ENCODE data around the gene TOMM22.

TOMM22 gene

GRCh38 chr22:38685761-38686160 is 4.0 kb downstream of the TOMM22 start:
- no peaks in the 10 kb centered on the region for H3K27me3 ChIP-seq (ENCODE audit: insufficient read depth, low read length)
- no peak overlapping the region for H3K9ac ChIP-seq (ENCODE audit: low read length)
- H2BK12ac ChIP-seq (ENCODE audit: low read length), result no peak overlapping the region
- no peak overlapping the region for H3K4ac ChIP-seq (ENCODE audit: low read depth, low read length)
- no peak overlapping the region for H3K14ac ChIP-seq (ENCODE audit: low read length)
- H3K4me1 ChIP-seq (ENCODE audit: control insufficient read depth in 1 of 2, insufficient read depth in 2 of 2, low read length in 2 of 2), result peaks cover 5 to 8% of the 10 kb centered on the region in 2 experiments
- H4K91ac ChIP-seq (ENCODE audit: low read depth, low read length), result no peak overlapping the region
- H3K4me3 ChIP-seq (ENCODE audit: low read depth, low read length), result no peak overlapping the region
- H4K12ac ChIP-seq (ENCODE audit: low read depth, low read length), result no peak overlapping the region
- H2AK5ac ChIP-seq (ENCODE audit: low read length), result no peak overlapping the region
- H3K27ac ChIP-seq (ENCODE audit: low read depth, low read length), result no peak overlapping the region
- peaks cover 3% of the 10 kb centered on the region for H3K79me2 ChIP-seq (ENCODE audit: control insufficient read depth, insufficient read depth, low read length, poor library complexity)
- peaks cover 38 to 57% of the 10 kb centered on the region in 2 experiments for H3K36me3 ChIP-seq (ENCODE audit: control insufficient read depth in 1 of 2, insufficient read depth in 2 of 2, low read length in 2 of 2)
- no peak overlapping the region for H2BK5ac ChIP-seq (ENCODE audit: low read depth, low read length, poor library complexity)
- H3K18ac ChIP-seq (ENCODE audit: low read length), result no peak overlapping the region
- H3K4me2 ChIP-seq (ENCODE audit: low read length), result no peak overlapping the region
- no peak overlapping the region for H2BK120ac ChIP-seq (ENCODE audit: insufficient read depth, low read length, poor library complexity)
- no peak overlapping the region for H4K8ac ChIP-seq (ENCODE audit: low read depth, low read length)
- WGBS (ENCODE audit: extremely low coverage, insufficient coverage, insufficient read length), result no CpG with 5 or more reads among the region's 1 CpG
- H3K23ac ChIP-seq (ENCODE audit: low read length), result no peak overlapping the region
- peaks cover 4% of the 10 kb centered on the region for H3K79me1 ChIP-seq (ENCODE audit: low read length)
- H3K9me3 ChIP-seq (ENCODE audit: insufficient read depth, low read depth, low read length), result no peaks in the 10 kb centered on the region
- no peak overlapping the region for H2AFZ ChIP-seq (ENCODE audit: insufficient read depth, low read length, poor library complexity)
- DNase-seq, result no peak

GRCh38 chr22:38689651-38690050 is 7.9 kb downstream of the TOMM22 start:
- Histone ChIP-seq H3K36me3 (ENCODE audit: control insufficient read depth in 1 of 2, insufficient read depth in 2 of 2, low read length in 2 of 2) (peaks cover 33 to 55% of the 10 kb centered on the region in 2 experiments), H4K91ac (ENCODE audit: low read depth, low read length) (no peak overlapping the region), H3K27me3 (ENCODE audit: insufficient read depth, low read length) (no peaks in the 10 kb centered on the region), H3K27ac (ENCODE audit: low read depth, low read length) (no peak overlapping the region), H2AK5ac (ENCODE audit: low read length) (no peak overlapping the region), H2BK5ac (ENCODE audit: low read depth, low read length, poor library complexity) (no peak overlapping the region), H4K12ac (ENCODE audit: low read depth, low read length) (no peak overlapping the region), H3K18ac (ENCODE audit: low read length) (no peak overlapping the region), H3K9ac (ENCODE audit: low read length) (no peak overlapping the region), H3K4me2 (ENCODE audit: low read length) (no peak overlapping the region), H3K79me1 (ENCODE audit: low read length) (no peaks in the 10 kb centered on the region), H3K14ac (ENCODE audit: low read length) (no peak overlapping the region), H4K8ac (ENCODE audit: low read depth, low read length) (no peak overlapping the region), H3K79me2 (ENCODE audit: control insufficient read depth, insufficient read depth, low read length, poor library complexity) (no peaks in the 10 kb centered on the region), H2BK120ac (ENCODE audit: insufficient read depth, low read length, poor library complexity) (no peak overlapping the region), H3K4ac (ENCODE audit: low read depth, low read length) (no peak overlapping the region), H3K4me1 (ENCODE audit: control insufficient read depth in 1 of 2, insufficient read depth in 2 of 2, low read length in 2 of 2) (no peaks in the 10 kb centered on the region), H2AFZ (ENCODE audit: insufficient read depth, low read length, poor library complexity) (no peak overlapping the region), H3K9me3 (ENCODE audit: insufficient read depth, low read depth, low read length) (no peaks in the 10 kb centered on the region), H2BK12ac (ENCODE audit: low read length) (no peak overlapping the region), H3K4me3 (ENCODE audit: low read depth, low read length) (no peak overlapping the region), H3K23ac (ENCODE audit: low read length) (no peak overlapping the region)
- no CpG with 5 or more reads among the region's 1 CpG for WGBS (ENCODE audit: extremely low coverage, insufficient coverage, insufficient read length)
- DNase-seq, result no peak

- Histone ChIP-seq H2AFZ (ENCODE audit: insufficient read depth, low read length, poor library complexity) (no peak overlapping the region), H3K4me1 (ENCODE audit: control insufficient read depth in 1 of 2, insufficient read depth in 2 of 2, low read length in 2 of 2) (peaks cover 2 to 10% of the 10 kb centered on the region in 2 experiments), H3K79me2 (ENCODE audit: control insufficient read depth, insufficient read depth, low read length, poor library complexity) (no peaks in the 10 kb centered on the region), H4K12ac (ENCODE audit: low read depth, low read length) (no peak overlapping the region), H2BK5ac (ENCODE audit: low read depth, low read length, poor library complexity) (no peak overlapping the region), H4K8ac (ENCODE audit: low read depth, low read length) (no peak overlapping the region), H3K14ac (ENCODE audit: low read length) (no peak overlapping the region), H3K4ac (ENCODE audit: low read depth, low read length) (no peak overlapping the region), H2AK5ac (ENCODE audit: low read length) (no peak overlapping the region), H2BK120ac (ENCODE audit: insufficient read depth, low read length, poor library complexity) (no peak overlapping the region), H3K27ac (ENCODE audit: low read depth, low read length) (no peak overlapping the region), H3K23ac (ENCODE audit: low read length) (no peak overlapping the region), H2BK12ac (ENCODE audit: low read length) (no peak overlapping the region), H3K79me1 (ENCODE audit: low read length) (no peaks in the 10 kb centered on the region), H3K36me3 (ENCODE audit: control insufficient read depth in 1 of 2, insufficient read depth in 2 of 2, low read length in 2 of 2) (peaks cover 9 to 17% of the 10 kb centered on the region in 2 experiments), H3K27me3 (ENCODE audit: insufficient read depth, low read length) (no peaks in the 10 kb centered on the region), H3K18ac (ENCODE audit: low read length) (no peak overlapping the region), H3K4me3 (ENCODE audit: low read depth, low read length) (no peak overlapping the region), H3K9ac (ENCODE audit: low read length) (no peak overlapping the region), H3K9me3 (ENCODE audit: insufficient read depth, low read depth, low read length) (no peaks in the 10 kb centered on the region), H3K4me2 (ENCODE audit: low read length) (no peak overlapping the region), H4K91ac (ENCODE audit: low read depth, low read length) (no peak overlapping the region)
- DNase-seq, result peak; percentile 49 to 66
- WGBS (ENCODE audit: extremely low coverage, insufficient coverage, insufficient read length), result no CpG with 5 or more reads among the region's 2 CpGs
Measured at GRCh38 chr22:38694049-38694448, 12.3 kb downstream of the TOMM22 start.

GRCh38 chr22:38694940-38695339 is 13.2 kb downstream of the TOMM22 start:
- Histone ChIP-seq H3K23ac (ENCODE audit: low read length) (no peak overlapping the region), H3K79me2 (ENCODE audit: control insufficient read depth, insufficient read depth, low read length, poor library complexity) (peaks cover 3% of the 10 kb centered on the region), H4K8ac (ENCODE audit: low read depth, low read length) (no peak overlapping the region), H3K4me1 (ENCODE audit: control insufficient read depth in 1 of 2, insufficient read depth in 2 of 2, low read length in 2 of 2) (peaks cover 5 to 14% of the 10 kb centered on the region in 2 experiments), H4K12ac (ENCODE audit: low read depth, low read length) (no peak overlapping the region), H3K27ac (ENCODE audit: low read depth, low read length) (no peak overlapping the region), H2BK5ac (ENCODE audit: low read depth, low read length, poor library complexity) (no peak overlapping the region), H3K14ac (ENCODE audit: low read length) (no peak overlapping the region), H2BK12ac (ENCODE audit: low read length) (no peak overlapping the region), H3K79me1 (ENCODE audit: low read length) (peaks cover 2% of the 10 kb centered on the region), H3K4me3 (ENCODE audit: low read depth, low read length) (no peak overlapping the region), H3K9me3 (ENCODE audit: insufficient read depth, low read depth, low read length) (no peaks in the 10 kb centered on the region), H2AFZ (ENCODE audit: insufficient read depth, low read length, poor library complexity) (no peak overlapping the region), H3K4me2 (ENCODE audit: low read length) (no peak overlapping the region), H2AK5ac (ENCODE audit: low read length) (no peak overlapping the region), H3K27me3 (ENCODE audit: insufficient read depth, low read length) (no peaks in the 10 kb centered on the region), H2BK120ac (ENCODE audit: insufficient read depth, low read length, poor library complexity) (no peak overlapping the region), H3K36me3 (ENCODE audit: control insufficient read depth in 1 of 2, insufficient read depth in 2 of 2, low read length in 2 of 2) (peaks cover 6 to 12% of the 10 kb centered on the region in 2 experiments), H3K4ac (ENCODE audit: low read depth, low read length) (no peak overlapping the region), H3K18ac (ENCODE audit: low read length) (no peak overlapping the region), H3K9ac (ENCODE audit: low read length) (no peak overlapping the region), H4K91ac (ENCODE audit: low read depth, low read length) (no peak overlapping the region)
- DNase-seq, result peak; percentile 34 to 91
- no CpG with 5 or more reads among the region's 3 CpGs for WGBS (ENCODE audit: extremely low coverage, insufficient coverage, insufficient read length)
